Upper lobe of left lung (tissue), 6 donors: ENCODE results near the gene KIAA1549. TPM values are rescaled to one million over a fixed set of nuclear protein-coding genes. Genes with fewer than 3 reads are reported as not detected.
"Not testable (repeated sequence)": the region's sequence is repeated elsewhere in the genome, so short reads cannot be mapped to it uniquely, and the experiment has no call there.

Experiments
- ATAC-seq, 2 donors: fragments of 200-7000 bp; cut with Tn5 transposase; one replicate each; pipeline ENCODE4 v1.9.1; 2022; ENCODE audit warnings: mild to moderate bottlenecking in 2 of 2, moderate library complexity in 2 of 2; ENCODE audit not compliant: low FRiP score in 2 of 2
- DNase-seq, 2 donors: peaks; one replicate each; pipeline ENCODE4 v3.0.0-alpha.2; 2019 to 2020
- H3K27ac ChIP-seq, 4 donors: fragments of 200-600 bp; sonication (generic); one replicate each; pipeline ENCODE4 v1.5.1; 2016 to 2019
- H3K27me3 ChIP-seq, 4 donors: fragments of 200-600 bp; sonication (generic); one replicate each; pipeline ENCODE4 v1.5.1; 2017 to 2019
- H3K36me3 ChIP-seq, 4 donors: fragments of 200-600 bp; sonication (generic); one replicate each; pipeline ENCODE4 v1.5.1; 2016 to 2019
- H3K4me1 ChIP-seq, 4 donors: fragments of 200-600 bp; sonication (generic); one replicate each; pipeline ENCODE4 v1.5.1; 2018 to 2019
- H3K4me3 ChIP-seq, 4 donors: fragments of 200-600 bp; sonication (generic); one replicate each; pipeline ENCODE4 v1.5.1; 2017 to 2019; ENCODE audit warnings: mild to moderate bottlenecking in 2 of 4, moderate library complexity in 1 of 4
- H3K9me3 ChIP-seq, 4 donors: fragments of 200-600 bp; sonication (generic); one replicate each; pipeline ENCODE4 v1.5.1; 2018 to 2019
- EP300 ChIP-seq, 4 donors: sonication (generic); formaldehyde crosslinking; IDR thresholded peaks; one replicate each; pipeline ENCODE4 v1.5.1; 2017; ENCODE audit warnings: antibody characterized with exemption in 4 of 4, control low read depth in 2 of 4
- POLR2A ChIP-seq, 4 donors: fragments of 450-650 bp; IDR thresholded peaks; one replicate each; pipeline ENCODE4 v1.5.1; 2016 to 2017; ENCODE audit warnings: antibody characterized with exemption in 4 of 4, mild to moderate bottlenecking in 2 of 4
- POLR2AphosphoS5 ChIP-seq, 2 donors: sonication (generic); formaldehyde crosslinking; IDR thresholded peaks; one replicate each; pipeline ENCODE4 v1.5.1; 2017; ENCODE audit warnings: antibody characterized with exemption in 2 of 2
- WGBS, 2 donors: methylation state at CpG; one replicate each; pipeline ENCODE4 v1.1.5; 2017 to 2018; 5-methylcytosine and 5-hydroxymethylcytosine counted together
- total RNA-seq, 6 donors: library from RNA; depleted of rRNA in 4 of 6; stranded (reverse); fragments of >200 nt in 4 of 6; gene quantifications; one replicate each; pipeline versions ENCODE4 v1.1.0 to v1.2.1, GENCODE V29; 2016 to 2021
- TF ChIP-seq, protein P1 (sequence below), 6 experiments: fragments of 450-650 bp in 4 of 6; fragments of 200-600 bp in 2 of 6; sonication (generic) in 2 of 6; IDR thresholded peaks; one replicate each; pipeline ENCODE4 v1.5.1; 2016 to 2019; ENCODE audit warnings: antibody characterized with exemption in 6 of 6
- donor health status: DM: no; HTN: no; CAD: no; lungs with moderate emphysema.
- donor health status: DM: no; HTN: yes; CAD: no; lungs with severe emphysema.

The KIAA1549 gene
- total RNA-seq, 6 donors from 2014 or later = 4.1 to 10.2 (median 5.3) TPM

DNA sequence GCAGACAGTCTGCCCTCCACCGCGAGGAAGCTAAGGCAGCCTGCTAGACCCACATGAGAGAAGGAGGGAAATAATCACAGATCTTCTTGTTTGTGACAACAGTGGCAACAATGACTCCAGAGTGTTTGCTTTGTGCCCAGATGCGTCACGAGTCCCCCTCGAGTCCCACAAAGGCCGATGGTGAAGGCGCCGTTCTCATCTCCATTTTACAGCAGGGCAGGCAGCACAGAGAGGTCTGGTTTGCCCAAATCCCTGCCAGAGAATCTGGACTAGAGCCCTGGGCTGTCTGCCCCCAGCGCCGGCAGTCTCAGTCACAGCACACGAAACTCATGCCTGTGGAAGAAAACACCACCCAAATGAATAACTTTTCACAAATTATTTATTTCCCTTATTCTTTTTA, 38.1 kb downstream of the KIAA1549 start:
- Histone ChIP-seq H3K9me3 (no peaks in the 10 kb centered on the region), H3K27ac (no peak overlapping the region), H3K27me3 (no peaks in the 10 kb centered on the region), H3K4me1 (no peaks in the 10 kb centered on the region), H3K36me3 (no peaks in the 10 kb centered on the region), H3K4me3 (no peak overlapping the region)
- DNase-seq (no peak), ATAC-seq (no peak)
- 93% methylated on average over 10 to 11 of the region's 11 CpGs for WGBS, 2 donors
- TF ChIP-seq POLR2AphosphoS5 (IDR thresholded peaks at IDR 0.05) = no peak
- TF ChIP-seq EP300 (IDR thresholded peaks at IDR 0.05) = no peak
- TF ChIP-seq POLR2A (IDR thresholded peaks at IDR 0.05) = no peak
- TF ChIP-seq, protein P1, sequence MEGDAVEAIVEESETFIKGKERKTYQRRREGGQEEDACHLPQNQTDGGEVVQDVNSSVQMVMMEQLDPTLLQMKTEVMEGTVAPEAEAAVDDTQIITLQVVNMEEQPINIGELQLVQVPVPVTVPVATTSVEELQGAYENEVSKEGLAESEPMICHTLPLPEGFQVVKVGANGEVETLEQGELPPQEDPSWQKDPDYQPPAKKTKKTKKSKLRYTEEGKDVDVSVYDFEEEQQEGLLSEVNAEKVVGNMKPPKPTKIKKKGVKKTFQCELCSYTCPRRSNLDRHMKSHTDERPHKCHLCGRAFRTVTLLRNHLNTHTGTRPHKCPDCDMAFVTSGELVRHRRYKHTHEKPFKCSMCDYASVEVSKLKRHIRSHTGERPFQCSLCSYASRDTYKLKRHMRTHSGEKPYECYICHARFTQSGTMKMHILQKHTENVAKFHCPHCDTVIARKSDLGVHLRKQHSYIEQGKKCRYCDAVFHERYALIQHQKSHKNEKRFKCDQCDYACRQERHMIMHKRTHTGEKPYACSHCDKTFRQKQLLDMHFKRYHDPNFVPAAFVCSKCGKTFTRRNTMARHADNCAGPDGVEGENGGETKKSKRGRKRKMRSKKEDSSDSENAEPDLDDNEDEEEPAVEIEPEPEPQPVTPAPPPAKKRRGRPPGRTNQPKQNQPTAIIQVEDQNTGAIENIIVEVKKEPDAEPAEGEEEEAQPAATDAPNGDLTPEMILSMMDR (IDR thresholded peaks at IDR 0.05) = no peak

GRCh38 chr7:138941545-138941944, 39.6 kb downstream of the KIAA1549 start:
- Histone ChIP-seq H3K27me3 (no peaks in the 10 kb centered on the region), H3K4me3 (no peak overlapping the region), H3K36me3 (no peaks in the 10 kb centered on the region), H3K4me1 (no peaks in the 10 kb centered on the region), H3K9me3 (no peaks in the 10 kb centered on the region), H3K27ac (no peak overlapping the region)
- TF ChIP-seq EP300 (IDR thresholded peaks at IDR 0.05) (no peak), POLR2AphosphoS5 (IDR thresholded peaks at IDR 0.05) (no peak), POLR2A (IDR thresholded peaks at IDR 0.05) (no peak)
- TF ChIP-seq, protein P1 (IDR thresholded peaks at IDR 0.05) = no peak
- no peak for DNase-seq
- WGBS, 2 donors = 77 to 86% methylated on average over 4 of the region's 4 CpGs
- ATAC-seq = no peak

- not testable (repeated sequence) for H3K4me3 ChIP-seq, H3K36me3 ChIP-seq, DNase-seq, H3K27ac ChIP-seq, H3K27me3 ChIP-seq, H3K9me3 ChIP-seq, H3K4me1 ChIP-seq, ATAC-seq
- WGBS, 2 donors = 95 to 100% methylated on average over 1 of the region's 1 CpG
These were observed 40.6 kb downstream of the KIAA1549 start for GRCh38 chr7:138940602-138941001.

DNA sequence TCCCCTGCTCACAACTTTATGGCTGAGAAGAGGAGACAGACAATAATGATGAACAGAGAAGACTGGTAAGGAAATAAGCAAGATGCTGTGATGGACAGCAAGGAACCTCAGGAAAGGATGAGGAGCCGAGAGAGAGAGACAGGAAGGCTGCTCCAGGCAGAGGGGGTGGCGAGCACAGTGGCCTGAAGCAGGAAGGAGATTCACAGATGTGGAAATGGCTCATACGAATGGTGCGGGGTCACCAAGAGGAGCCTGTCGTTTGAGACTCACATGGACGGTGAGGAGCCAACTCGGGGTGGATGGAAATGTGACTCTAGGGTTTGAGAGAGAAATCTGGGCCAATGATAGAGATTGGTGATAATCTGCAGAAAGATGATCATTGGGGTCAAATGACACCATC, 43.7 kb downstream of the KIAA1549 start:
- Histone ChIP-seq H3K36me3 (no peaks in the 10 kb centered on the region), H3K4me1 (peaks cover 0 to 8% (median 2%) of the 10 kb centered on the region in 4 donors), H3K9me3 (no peaks in the 10 kb centered on the region), H3K4me3 (no peak overlapping the region), H3K27ac (no peak overlapping the region), H3K27me3 (no peaks in the 10 kb centered on the region)
- ATAC-seq = no peak
- WGBS, 2 donors = 83 to 86% methylated on average over 7 of the region's 7 CpGs
- TF ChIP-seq POLR2A (IDR thresholded peaks at IDR 0.05) (no peak), EP300 (IDR thresholded peaks at IDR 0.05) (no peak), POLR2AphosphoS5 (IDR thresholded peaks at IDR 0.05) (no peak)
- TF ChIP-seq, protein P1 (IDR thresholded peaks at IDR 0.05) = no peak
- no peak for DNase-seq

DNA sequence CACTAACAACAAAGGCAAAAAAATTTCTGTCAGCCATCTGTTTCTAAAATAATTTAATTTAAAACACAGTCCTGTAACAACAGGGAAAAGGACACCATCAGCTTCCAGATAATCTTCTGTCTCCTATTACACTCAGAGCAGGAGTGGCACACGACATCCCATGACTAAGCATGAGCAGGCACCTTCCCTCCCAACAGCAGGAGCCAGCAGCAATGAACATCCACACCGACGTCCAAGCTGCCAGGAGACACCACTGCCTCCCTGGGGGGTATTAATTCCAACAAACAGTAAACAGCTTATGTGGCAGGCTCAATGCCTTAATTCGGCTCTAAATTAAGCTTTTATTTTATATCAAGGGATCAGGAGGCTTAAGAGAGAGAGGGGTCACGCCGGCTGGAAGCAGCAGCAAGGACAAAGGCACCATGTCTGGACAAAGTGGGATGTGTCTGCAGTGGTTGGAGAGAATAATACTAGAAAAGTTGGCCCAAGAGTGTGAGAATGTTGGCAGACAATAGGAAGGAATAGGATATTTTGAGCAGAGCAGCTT, 45.7 kb downstream of the KIAA1549 start:
- WGBS, 2 donors = 57 to 65% methylated on average over 6 of the region's 6 CpGs
- TF ChIP-seq POLR2AphosphoS5 (IDR thresholded peaks at IDR 0.05) (no peak), EP300 (IDR thresholded peaks at IDR 0.05) (no peak), POLR2A (IDR thresholded peaks at IDR 0.05) (no peak)
- TF ChIP-seq, protein P1 (IDR thresholded peaks at IDR 0.05) = no peak
- peak in 1 of 2 donors; percentile 82 for ATAC-seq

More for the DNA sequence above, 45.7 kb downstream of the KIAA1549 start:
- no peak overlapping the region for H3K4me3 ChIP-seq
- H3K36me3 ChIP-seq = no peaks in the 10 kb centered on the region
- H3K9me3 ChIP-seq = no peaks in the 10 kb centered on the region
- H3K27me3 ChIP-seq = no peaks in the 10 kb centered on the region
- peak overlapping the region in 2 of 4 donors; percentile 40 to 53 for H3K27ac ChIP-seq
- H3K4me1 ChIP-seq = peaks cover 0 to 8% (median 2%) of the 10 kb centered on the region in 4 donors
- no peak for DNase-seq
